Stimulated activated effector memory CD8-positive, alpha-beta T cell treated with anti-CD3 and anti-CD28 coated beads, Interleukin-12 subunit alpha, Interleukin-12 subunit beta, amount 100 ng/mL, for 72 hours (primary cell): Measurements from ENCODE around the gene FTHL17.
A peak's percentile ranks its signal among the peaks of the same experiment; 100 is the strongest.

Experiments used
- ATAC-seq: fragments of 150-1000 bp; cut with Tn5 transposase; 2 replicates; pipeline ENCODE4 v1.10.0; 2021
- DNase-seq, 2 donors: peaks; one replicate each; pipeline ENCODE4 v3.0.0; 2021 to 2022; ENCODE audit warnings: low spot score in 2 of 2
- H3K27ac Mint-ChIP-seq: one replicate; pipeline ENCODE4 v1.8.0; 2022; ENCODE audit warnings: mild to moderate bottlenecking, mixed read lengths
- H3K36me3 Mint-ChIP-seq: one replicate; pipeline ENCODE4 v1.8.0; 2022; ENCODE audit warnings: mild to moderate bottlenecking, mixed read lengths
- H3K4me1 Mint-ChIP-seq: one replicate; pipeline ENCODE4 v1.8.0; 2022; ENCODE audit warnings: mixed read lengths
- H3K4me3 Mint-ChIP-seq: one replicate; pipeline ENCODE4 v1.8.0; 2022; ENCODE audit warnings: mild to moderate bottlenecking, mixed read lengths
- H3K9me3 Mint-ChIP-seq: one replicate; pipeline ENCODE4 v1.8.0; 2022; ENCODE audit warnings: mixed read lengths

FTHL17 gene

GRCh38 chrX:31071725-31072124 lies at the start of gene FTHL17:
Gene FTHL17 (minus strand): TSS chrX:31072041. CDS start chrX:31071953, 88 bp downstream.
- no peak for ATAC-seq
- H3K27ac Mint-ChIP-seq = no peak within 1 kb of the TSS
- H3K4me1 Mint-ChIP-seq = no peaks in the 10 kb centered on the region
- peaks cover 7% of the 10 kb centered on the region for H3K9me3 Mint-ChIP-seq
- H3K36me3 Mint-ChIP-seq = no peaks in the 10 kb centered on the region
- no peak for DNase-seq
- H3K4me3 Mint-ChIP-seq = no peak within 1 kb of the TSS

DNA sequence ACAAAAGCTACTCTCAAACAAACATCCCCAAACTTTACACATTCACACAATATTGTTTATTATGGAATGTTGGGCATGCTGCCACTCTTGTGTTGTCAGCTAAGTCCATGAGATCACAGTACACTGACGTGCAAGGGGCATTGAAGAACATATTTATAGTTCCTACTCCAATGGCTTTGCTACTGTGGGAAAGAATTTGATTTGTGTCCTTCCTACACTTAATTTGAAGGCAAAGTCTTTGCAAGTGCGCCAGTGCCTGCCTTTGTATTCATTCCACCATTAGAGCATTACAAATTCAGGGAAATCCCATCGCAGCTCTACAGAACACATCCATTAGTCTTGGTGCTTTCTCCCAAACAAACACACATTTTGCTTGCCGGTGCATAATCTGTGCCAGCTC lies 45.4 kb upstream of the FTHL17 start:
- no peak for ATAC-seq
- no peak for DNase-seq
- Mint-ChIP-seq H3K27ac (no peak overlapping the region), H3K4me1 (no peaks in the 10 kb centered on the region), H3K36me3 (no peaks in the 10 kb centered on the region), H3K9me3 (peaks cover 6% of the 10 kb centered on the region), H3K4me3 (no peak overlapping the region)

DNA sequence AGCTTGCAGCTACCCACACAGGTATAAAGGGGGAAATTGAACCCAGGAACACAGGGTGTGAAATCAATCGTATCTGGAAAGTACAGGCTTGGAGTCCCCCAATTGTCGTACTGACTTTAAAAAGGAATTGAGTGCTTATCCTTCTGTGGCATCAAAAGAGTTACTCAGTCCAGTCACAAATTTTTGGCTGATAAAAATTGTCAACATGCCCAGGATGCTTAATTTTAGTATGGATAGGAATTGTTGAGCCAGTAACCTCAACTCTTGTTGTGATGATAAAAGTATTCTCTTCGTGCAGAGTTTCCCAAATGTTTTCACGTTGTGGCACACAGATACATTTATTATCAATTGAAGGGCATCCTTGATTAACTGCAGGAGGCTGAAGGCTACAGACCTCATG lies 43.6 kb upstream of the FTHL17 start:
- no peaks in the 10 kb centered on the region for H3K4me1 Mint-ChIP-seq
- no peaks in the 10 kb centered on the region for H3K36me3 Mint-ChIP-seq
- H3K9me3 Mint-ChIP-seq = peaks cover 6% of the 10 kb centered on the region
- no peak overlapping the region for H3K4me3 Mint-ChIP-seq
- ATAC-seq (no peak), DNase-seq (no peak)
- H3K27ac Mint-ChIP-seq = no peak overlapping the region

DNA sequence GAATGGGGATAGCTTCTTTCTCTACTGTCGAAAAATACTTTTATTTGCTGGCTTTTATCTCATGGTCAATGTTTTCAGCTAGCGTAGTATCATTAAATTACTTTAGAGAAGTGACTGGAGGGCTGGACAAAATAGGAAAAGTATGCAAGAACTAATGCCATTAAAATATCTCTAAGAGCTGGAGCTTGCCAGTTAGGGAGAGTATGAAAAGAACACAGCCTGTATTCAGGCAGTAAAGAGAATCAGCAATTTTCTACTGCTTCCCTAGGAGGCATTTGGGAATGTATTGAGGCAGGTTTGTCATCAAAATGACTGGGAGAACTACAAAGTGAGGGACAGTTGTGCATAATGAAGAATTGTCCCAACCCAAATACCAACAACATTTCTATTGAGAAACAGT lies 43.0 kb upstream of the FTHL17 start:
- DNase-seq (no peak), ATAC-seq (no peak)
- Mint-ChIP-seq H3K36me3 (no peaks in the 10 kb centered on the region), H3K9me3 (peaks cover 6% of the 10 kb centered on the region), H3K27ac (no peak overlapping the region), H3K4me3 (no peak overlapping the region), H3K4me1 (no peaks in the 10 kb centered on the region)

DNA sequence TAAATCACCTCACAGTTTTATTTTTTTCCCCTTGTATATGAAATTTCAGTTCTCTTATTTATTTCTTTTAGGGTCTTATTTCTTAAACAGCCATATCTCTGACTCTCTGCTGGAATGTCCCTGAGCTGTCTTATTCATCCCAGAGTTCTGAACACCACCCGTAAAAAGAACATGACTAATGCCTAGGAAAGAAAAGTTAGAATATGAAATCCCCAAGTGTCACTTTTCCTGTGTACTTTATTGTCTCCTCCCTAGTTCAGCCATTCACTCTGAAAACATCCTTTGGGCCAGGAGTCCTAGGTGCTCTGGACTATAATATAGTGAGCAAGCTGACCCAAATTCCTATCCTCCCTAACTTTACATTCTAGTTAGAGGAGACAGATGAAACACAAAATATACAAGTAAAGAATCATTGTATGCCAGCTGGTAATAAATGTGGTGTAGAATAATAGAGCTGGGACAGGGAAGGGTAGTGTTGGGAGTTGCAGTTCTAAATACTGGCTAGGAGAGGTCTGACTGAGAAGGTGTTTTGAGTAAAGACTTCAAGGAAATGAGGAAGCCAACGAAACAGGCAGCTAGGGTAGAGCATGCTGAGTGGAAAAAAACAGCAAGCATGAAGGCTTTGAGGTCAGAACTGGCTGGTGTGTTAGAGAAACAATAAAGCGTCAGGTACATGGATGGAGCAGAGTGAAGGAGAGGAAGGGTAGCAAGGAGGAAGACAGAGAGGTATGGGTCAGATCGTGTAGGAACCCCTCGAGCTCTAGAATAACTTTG lies 40.6 kb upstream of the FTHL17 start:
- Mint-ChIP-seq H3K27ac (no peak overlapping the region), H3K9me3 (peaks cover 6% of the 10 kb centered on the region)
- no peak for ATAC-seq

GRCh38 chrX:31110657-31111056 lies 38.8 kb upstream of the FTHL17 start:
- no peak overlapping the region for H3K27ac Mint-ChIP-seq
- peaks cover 10% of the 10 kb centered on the region for H3K9me3 Mint-ChIP-seq
- H3K4me3 Mint-ChIP-seq = no peak overlapping the region
- DNase-seq (no peak), ATAC-seq (no peak)
- H3K4me1 Mint-ChIP-seq = no peaks in the 10 kb centered on the region
- H3K36me3 Mint-ChIP-seq = no peaks in the 10 kb centered on the region

More for the DNA sequence above, 40.6 kb upstream of the FTHL17 start:
- Mint-ChIP-seq H3K4me1 (no peaks in the 10 kb centered on the region), H3K36me3 (no peaks in the 10 kb centered on the region), H3K4me3 (no peak overlapping the region)
- DNase-seq = no peak

DNA sequence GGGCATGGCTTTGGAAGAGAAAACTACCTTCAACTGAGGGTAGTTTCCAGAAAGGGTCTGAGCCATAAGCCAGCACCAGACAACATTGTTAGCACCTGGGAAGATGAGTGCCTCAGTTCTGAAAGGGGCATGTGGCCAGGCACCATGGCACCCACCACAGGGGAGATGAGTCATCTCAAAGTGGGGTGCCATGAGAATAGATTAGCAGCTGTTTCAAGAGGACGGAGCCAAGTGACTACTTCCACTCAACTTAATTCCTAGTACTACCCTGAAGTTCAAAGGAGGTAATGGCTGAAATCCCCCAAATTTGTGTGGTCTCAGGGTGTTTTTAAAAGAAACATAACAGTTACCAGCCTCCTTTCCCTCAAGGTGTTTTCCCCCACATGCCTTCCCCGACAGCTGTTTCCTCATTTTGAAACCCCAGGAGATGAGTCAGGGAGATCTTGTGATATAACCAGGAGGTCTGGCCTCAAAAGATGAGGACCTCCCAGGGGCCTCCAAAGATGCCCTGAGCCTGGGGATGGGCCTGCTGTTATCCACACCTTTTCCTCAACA lies 27.8 kb upstream of the FTHL17 start:
- H3K4me1 Mint-ChIP-seq = no peaks in the 10 kb centered on the region
- ATAC-seq (peak; percentile 93), DNase-seq (peak in 1 of 2 donors; percentile 48)
- H3K36me3 Mint-ChIP-seq = no peaks in the 10 kb centered on the region
- H3K9me3 Mint-ChIP-seq = peaks cover 7% of the 10 kb centered on the region
- H3K4me3 Mint-ChIP-seq = no peak overlapping the region
- no peak overlapping the region for H3K27ac Mint-ChIP-seq

- no peak for DNase-seq
- H3K4me3 Mint-ChIP-seq = no peak overlapping the region
- H3K36me3 Mint-ChIP-seq = no peaks in the 10 kb centered on the region
- H3K4me1 Mint-ChIP-seq = no peaks in the 10 kb centered on the region
- ATAC-seq = no peak
- no peak overlapping the region for H3K27ac Mint-ChIP-seq
- H3K9me3 Mint-ChIP-seq = peaks cover 7% of the 10 kb centered on the region
Measured at GRCh38 chrX:31098079-31098478, 26.2 kb upstream of the FTHL17 start.

GRCh38 chrX:31093639-31093975 lies 21.8 kb upstream of the FTHL17 start:
- no peaks in the 10 kb centered on the region for H3K4me1 Mint-ChIP-seq
- H3K27ac Mint-ChIP-seq = no peak overlapping the region

DNA sequence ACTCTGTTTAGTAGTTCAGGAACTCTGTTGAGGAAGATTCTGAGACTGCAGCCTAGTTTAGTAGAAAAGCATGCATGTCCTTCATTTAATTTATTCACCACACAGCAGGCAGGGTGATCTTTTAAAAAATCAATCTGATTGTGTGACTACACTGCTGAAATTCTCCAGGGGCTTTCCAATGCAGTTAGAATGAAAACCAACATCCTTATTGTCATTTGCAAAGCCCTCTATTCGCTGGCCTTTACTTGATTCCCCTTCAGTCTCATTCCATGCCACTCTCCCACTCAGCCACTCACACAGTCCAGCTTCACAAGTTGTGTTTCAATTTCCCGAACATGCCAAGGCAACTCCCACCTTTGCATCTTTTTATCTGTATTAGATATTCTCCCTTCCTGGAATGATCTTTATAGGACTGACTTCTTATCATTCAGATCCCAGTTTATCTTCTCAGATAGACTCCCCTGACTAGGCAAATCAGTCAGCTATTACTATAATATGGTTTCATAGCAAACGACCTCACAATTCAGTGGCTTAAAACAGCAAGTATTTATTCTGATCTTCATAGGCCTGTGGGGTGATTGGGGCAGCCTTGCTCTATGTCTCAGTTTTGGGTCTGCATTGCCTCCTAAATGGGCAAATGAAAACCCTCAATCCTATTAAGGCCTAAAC lies 21.3 kb upstream of the FTHL17 start:
- no peak overlapping the region for H3K4me3 Mint-ChIP-seq

More at GRCh38 chrX:31093639-31093975, 21.8 kb upstream of the FTHL17 start:
- Mint-ChIP-seq H3K36me3 (no peaks in the 10 kb centered on the region), H3K4me3 (no peak overlapping the region), H3K9me3 (peaks cover 4% of the 10 kb centered on the region)
- ATAC-seq (no peak), DNase-seq (no peak)

GRCh38 chrX:31092476-31092875 lies 20.6 kb upstream of the FTHL17 start:
- H3K4me3 Mint-ChIP-seq = no peak overlapping the region
- H3K27ac Mint-ChIP-seq = no peak overlapping the region
- no peaks in the 10 kb centered on the region for H3K36me3 Mint-ChIP-seq
- DNase-seq (no peak), ATAC-seq (no peak)
- no peaks in the 10 kb centered on the region for H3K4me1 Mint-ChIP-seq
- H3K9me3 Mint-ChIP-seq = peaks cover 4% of the 10 kb centered on the region

More for the DNA sequence above, 21.3 kb upstream of the FTHL17 start:
- ATAC-seq (no peak), DNase-seq (no peak)
- Mint-ChIP-seq H3K36me3 (no peaks in the 10 kb centered on the region), H3K27ac (no peak overlapping the region), H3K9me3 (peaks cover 4% of the 10 kb centered on the region), H3K4me1 (no peaks in the 10 kb centered on the region)

DNA sequence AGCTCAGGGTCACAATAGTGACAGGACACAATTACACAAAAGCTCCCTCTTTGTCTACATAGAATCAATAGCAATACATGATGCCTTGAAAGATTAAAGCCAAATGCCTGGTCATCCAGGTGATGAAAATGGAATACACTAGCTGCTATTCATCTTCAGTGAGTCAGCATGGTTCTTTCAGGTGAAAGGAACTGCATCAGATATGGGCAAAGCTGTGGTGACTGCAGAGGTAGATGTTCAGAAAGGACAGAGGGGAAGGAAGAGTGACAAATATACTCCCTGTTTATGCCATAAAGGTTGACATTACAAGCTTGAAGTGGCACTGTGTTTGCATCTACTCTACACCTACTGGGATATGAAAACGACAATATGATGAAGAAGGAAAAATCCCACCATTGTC lies 20.0 kb upstream of the FTHL17 start:
- DNase-seq = no peak
- Mint-ChIP-seq H3K27ac (no peak overlapping the region), H3K36me3 (no peaks in the 10 kb centered on the region), H3K4me3 (no peak overlapping the region), H3K9me3 (peaks cover 4% of the 10 kb centered on the region), H3K4me1 (no peaks in the 10 kb centered on the region)
- no peak for ATAC-seq

DNA sequence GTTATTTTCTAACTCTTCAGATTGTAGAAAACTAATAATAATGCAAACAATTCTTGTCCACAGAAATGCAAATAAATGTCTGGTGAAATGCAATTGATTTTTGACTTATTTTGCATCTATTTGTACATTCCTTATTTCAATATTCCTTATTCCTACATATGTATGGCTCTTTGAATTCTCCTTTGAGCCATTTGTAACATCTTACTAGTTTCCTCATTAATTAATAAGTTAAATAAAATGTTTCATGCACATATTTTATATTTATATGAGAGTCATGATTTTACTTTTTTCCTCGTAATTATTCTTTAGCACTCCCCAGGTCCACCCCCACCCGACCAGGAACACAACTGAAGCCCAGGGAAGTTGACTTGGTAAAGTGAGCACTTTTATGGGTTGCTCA lies 2.7 kb upstream of the FTHL17 start:
- Mint-ChIP-seq H3K9me3 (peaks cover 7% of the 10 kb centered on the region), H3K27ac (no peak overlapping the region), H3K36me3 (no peaks in the 10 kb centered on the region), H3K4me1 (no peaks in the 10 kb centered on the region), H3K4me3 (no peak overlapping the region)
- DNase-seq (no peak), ATAC-seq (no peak)

DNA sequence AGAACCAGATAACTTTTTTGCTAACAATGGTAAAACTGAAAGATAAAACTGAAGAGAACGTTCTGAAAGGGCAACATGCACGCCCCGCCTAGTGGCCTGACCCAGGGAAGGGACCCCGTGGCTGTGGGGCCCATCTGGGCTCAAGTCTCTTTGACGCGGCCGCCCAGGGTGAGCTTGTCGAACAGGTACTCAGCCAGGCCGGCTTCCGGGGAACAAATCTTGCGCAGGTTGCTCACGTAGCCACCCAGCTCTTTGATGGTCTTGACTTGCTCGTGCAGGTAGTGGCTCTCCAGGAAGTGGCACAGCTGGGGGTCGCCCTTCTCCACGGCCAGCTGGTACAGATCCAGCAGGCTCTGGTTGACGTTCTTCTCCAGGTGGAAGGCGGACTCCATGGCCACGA lies 579 bp downstream of the FTHL17 start:
- Mint-ChIP-seq H3K27ac (no peak overlapping the region), H3K9me3 (peaks cover 7% of the 10 kb centered on the region), H3K4me1 (no peaks in the 10 kb centered on the region), H3K4me3 (no peak overlapping the region), H3K36me3 (no peaks in the 10 kb centered on the region)
- DNase-seq (no peak), ATAC-seq (no peak)

- peak; percentile 59 for ATAC-seq
- Mint-ChIP-seq H3K4me3 (no peak overlapping the region), H3K4me1 (no peaks in the 10 kb centered on the region), H3K27ac (no peak overlapping the region), H3K36me3 (no peaks in the 10 kb centered on the region), H3K9me3 (peaks cover 7% of the 10 kb centered on the region)
- no peak for DNase-seq
Measured at GRCh38 chrX:31070057-31070468, 1.8 kb downstream of the FTHL17 start.

GRCh38 chrX:31063114-31063513 lies 8.7 kb downstream of the FTHL17 start:
- ATAC-seq (no peak), DNase-seq (no peak)
- Mint-ChIP-seq H3K36me3 (no peaks in the 10 kb centered on the region), H3K27ac (no peak overlapping the region), H3K4me1 (no peaks in the 10 kb centered on the region), H3K9me3 (no peaks in the 10 kb centered on the region), H3K4me3 (no peak overlapping the region)
